ENCODE results near the gene EYS.

Gene EYS

DNA sequence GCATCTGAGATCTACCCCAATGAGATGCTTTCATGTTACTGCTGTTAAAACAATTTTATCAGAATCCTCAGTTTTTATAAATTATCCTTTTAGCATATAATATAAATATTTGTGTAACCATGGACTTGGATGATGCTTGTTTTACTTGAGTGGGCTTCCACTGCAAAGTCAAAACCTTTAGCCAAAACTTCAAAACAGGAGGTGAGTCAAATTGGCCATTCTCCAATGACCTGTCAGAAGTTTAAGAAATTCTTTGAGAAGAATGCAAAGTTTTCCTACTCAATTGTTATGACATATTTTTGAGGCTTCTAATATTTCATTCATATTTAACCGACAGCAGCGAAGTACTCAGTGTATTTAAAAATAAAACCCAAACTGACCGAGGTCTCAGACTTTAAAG lies 507.9 kb downstream of the EYS start:
- DNase-seq = no peak

DNA sequence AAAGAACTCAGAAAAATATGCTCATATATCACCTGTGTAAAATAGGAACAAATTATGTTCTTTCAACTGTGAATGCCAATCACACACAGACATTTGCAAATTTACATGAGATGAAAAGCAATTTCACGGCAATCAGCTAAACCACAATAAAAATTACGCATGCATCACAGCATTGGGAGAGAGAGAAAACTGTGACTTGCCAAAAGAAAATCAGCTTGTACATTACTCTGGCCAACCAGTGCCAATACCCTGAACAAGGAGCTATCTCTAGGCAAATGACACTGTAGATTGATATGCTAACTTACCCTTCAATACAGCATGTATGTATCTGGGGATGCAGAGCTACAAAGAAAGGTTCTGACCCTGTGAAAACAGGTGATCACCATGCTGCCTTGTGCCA lies 515.6 kb downstream of the EYS start:
- DNase-seq = no peak

GRCh38 chr6:65189236-65189881 lies 517.7 kb downstream of the EYS start:
- no peak for DNase-seq

- DNase-seq = no peak
Measured at GRCh38 chr6:65186826-65187225, 520.2 kb downstream of the EYS start.

- no peak for DNase-seq
Measured at GRCh38 chr6:65182681-65183080, 524.3 kb downstream of the EYS start.

- no peak for DNase-seq
Measured at GRCh38 chr6:65170273-65170672, 536.8 kb downstream of the EYS start.

GRCh38 chr6:65161661-65162060 lies 545.4 kb downstream of the EYS start:
- no peak for DNase-seq

DNA sequence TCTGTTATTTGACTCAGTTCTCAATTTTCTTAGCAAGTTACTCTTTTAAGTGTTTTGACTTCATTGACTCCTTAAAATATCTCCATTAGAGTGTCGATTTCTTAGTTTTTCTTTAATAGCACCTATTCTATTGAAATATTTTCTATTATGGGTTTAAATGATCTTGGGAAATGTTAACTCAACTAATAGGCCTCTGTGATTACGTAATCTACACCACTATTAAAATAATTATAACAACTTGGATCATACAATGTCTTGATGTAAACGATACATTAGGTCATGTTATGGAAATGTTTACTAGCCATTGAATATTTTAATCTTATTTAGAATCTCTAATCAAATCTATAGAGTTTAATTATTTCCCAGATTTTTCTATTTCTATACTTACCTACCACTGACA lies 550.0 kb downstream of the EYS start:
- DNase-seq = no peak

GRCh38 chr6:65155083-65155482 lies 551.9 kb downstream of the EYS start:
- DNase-seq = no peak

- no peak for DNase-seq
Measured at GRCh38 chr6:65149841-65150240, 557.2 kb downstream of the EYS start.

GRCh38 chr6:65148839-65149238 lies 558.2 kb downstream of the EYS start:
- no peak for DNase-seq

GRCh38 chr6:65135567-65135966 lies 571.5 kb downstream of the EYS start:
- no peak for DNase-seq

- peak; percentile 68 for DNase-seq
Measured at GRCh38 chr6:65126667-65127066, 580.4 kb downstream of the EYS start.

DNA sequence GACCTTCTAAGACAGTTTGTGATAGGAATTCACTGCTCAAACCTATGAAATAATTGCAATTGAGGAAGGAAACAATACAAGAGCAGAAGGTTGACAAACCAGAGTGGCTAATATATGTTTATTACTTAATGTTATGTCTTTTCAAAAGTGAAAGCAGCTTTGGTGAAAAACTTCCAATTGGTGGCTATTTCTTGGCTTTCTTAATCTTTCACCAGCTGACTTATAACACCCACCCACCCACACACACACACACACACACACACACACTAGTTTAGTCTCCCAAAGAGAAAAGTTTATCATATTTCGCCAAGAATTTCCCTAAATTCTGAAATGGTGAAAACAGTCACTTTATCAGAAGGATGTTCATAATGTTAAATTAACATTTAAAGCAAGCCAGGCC lies 583.5 kb downstream of the EYS start:
- DNase-seq = no peak

DNA sequence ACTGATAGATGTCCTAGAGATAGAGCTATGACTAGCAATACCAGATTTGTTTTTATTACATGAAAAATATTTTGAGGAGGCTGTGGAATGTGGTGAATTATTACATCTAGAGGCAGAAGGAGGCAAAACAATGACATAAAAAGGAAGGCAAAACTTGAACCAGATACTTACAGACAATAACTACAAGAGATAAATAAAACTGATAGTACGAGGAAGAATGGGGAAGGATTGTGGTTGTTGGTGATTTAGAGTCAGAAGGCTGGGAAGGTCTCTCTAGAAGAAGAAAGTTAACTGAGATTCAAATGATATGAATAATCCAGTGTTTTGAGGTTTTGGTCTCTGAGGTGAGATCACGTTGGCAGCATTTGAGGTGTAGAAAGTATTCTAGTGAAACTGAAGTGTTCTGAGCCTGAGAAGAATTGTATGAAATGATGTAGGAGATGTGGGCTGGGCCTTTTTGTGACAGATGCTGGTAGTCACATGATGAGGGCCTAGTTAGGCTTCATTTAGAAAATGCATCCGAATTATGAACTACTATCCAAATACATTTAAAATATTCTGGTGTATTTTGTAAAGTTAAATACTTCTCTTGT lies 589.1 kb downstream of the EYS start:
- no peak for DNase-seq

- no peak for DNase-seq
Measured at GRCh38 chr6:65116326-65116725, 590.7 kb downstream of the EYS start.

GRCh38 chr6:65113581-65113980 lies 593.4 kb downstream of the EYS start:
- no peak for DNase-seq

- no peak for DNase-seq
Measured at GRCh38 chr6:65112435-65112834, 594.6 kb downstream of the EYS start.

DNA sequence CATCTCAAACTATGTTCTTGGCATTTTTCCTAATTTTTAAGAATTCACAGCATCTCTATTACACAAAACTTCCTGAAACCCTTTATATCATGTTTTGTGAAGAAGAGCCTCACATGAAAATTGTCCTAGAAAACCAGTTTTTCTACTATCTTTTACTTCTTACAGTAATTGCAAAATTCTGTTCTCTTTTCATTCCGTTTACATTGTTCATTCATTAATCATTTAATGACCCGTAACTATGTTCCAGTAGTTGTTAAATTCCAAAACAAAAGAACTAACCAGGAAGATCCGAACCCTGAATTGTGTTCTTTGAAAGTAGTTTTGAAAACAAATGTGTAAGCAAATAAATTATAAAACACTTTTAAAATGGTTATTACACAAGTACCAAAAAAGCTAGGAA lies 597.0 kb downstream of the EYS start:
- no peak for DNase-seq

DNA sequence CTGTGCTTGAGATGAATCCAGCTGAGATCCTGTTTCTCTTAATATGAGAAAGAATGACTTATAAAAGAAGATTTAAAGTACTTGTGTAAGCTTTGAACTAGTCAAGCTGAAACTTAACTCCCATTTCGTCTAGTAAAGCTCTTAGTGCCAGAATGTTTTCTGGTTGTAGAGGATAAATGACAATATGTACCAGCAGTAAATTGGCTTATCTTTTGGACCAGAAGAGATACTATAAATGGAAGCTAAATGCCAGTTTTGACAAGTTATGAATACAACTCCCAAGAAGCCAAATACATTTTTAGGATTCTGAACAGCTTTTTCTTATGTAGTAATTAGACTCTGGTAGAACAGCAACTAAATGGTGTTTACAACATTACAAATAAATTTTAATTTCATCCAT lies 608.7 kb downstream of the EYS start:
- DNase-seq = no peak

GRCh38 chr6:65091561-65091960 lies 615.5 kb downstream of the EYS start:
- no peak for DNase-seq

DNA sequence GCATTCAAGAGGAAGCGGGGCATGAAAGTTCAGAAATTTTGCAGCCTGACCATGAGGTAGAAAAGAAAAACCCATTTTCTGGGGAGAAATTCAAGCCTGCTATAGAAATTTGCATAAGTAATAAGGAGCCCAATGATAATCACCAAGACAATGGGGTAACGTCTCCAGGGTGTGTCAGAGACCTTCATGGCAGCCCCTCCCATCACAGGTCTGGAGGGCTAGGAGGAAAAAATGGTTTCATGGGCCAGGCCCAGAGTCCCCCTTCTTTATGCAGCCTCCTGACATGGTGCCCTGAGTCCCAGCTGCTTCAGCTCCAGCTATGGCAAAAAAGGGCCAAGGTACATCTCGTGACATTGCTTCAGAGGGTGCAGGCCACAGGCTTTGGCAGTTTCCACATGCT lies 618.5 kb downstream of the EYS start:
- no peak for DNase-seq

DNA sequence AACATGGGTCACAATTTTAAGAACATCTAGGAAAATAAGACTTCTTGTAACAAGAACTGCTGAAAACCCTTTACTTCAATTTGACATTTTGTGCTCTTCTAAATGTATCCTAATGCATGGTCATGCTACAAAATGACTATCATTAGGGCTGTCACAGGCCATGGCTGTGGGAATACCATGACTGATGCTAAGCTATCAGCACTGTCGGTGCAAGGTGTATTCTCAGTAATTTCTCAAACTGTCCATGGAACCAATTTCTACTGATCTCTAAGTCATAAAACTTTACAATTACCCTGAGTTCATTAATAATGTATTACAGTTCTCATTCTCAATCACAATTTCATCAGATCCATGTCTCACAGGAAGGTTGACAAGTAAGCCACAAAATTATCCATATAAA lies 625.3 kb downstream of the EYS start:
- DNase-seq = no peak

GRCh38 chr6:65075705-65076230 lies 631.3 kb downstream of the EYS start:
- no peak for DNase-seq

DNA sequence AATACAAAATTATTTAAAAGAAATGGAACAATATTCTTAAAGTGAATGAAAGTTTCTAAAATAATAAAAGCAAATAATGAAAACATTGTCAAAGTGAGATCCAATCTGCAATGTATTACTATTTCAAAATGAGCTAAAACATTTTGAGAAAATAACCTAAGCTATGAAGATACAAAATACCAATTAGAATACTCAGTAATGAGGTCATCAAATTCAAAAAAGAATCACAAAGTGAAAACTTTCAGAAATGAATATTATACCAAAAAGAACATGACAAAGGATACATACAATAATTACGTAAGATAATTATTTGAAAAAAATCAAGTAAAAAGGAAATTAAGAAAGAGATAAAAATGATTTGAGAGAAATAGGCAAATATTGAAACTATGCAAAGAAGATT lies 634.5 kb downstream of the EYS start:
- no peak for DNase-seq

All from NCI-H748 treated with DMSO at 0.1 percent for 48 hours (cell line).